Measurements from ENCODE around the gene RFX1.

The RFX1 gene

DNA sequence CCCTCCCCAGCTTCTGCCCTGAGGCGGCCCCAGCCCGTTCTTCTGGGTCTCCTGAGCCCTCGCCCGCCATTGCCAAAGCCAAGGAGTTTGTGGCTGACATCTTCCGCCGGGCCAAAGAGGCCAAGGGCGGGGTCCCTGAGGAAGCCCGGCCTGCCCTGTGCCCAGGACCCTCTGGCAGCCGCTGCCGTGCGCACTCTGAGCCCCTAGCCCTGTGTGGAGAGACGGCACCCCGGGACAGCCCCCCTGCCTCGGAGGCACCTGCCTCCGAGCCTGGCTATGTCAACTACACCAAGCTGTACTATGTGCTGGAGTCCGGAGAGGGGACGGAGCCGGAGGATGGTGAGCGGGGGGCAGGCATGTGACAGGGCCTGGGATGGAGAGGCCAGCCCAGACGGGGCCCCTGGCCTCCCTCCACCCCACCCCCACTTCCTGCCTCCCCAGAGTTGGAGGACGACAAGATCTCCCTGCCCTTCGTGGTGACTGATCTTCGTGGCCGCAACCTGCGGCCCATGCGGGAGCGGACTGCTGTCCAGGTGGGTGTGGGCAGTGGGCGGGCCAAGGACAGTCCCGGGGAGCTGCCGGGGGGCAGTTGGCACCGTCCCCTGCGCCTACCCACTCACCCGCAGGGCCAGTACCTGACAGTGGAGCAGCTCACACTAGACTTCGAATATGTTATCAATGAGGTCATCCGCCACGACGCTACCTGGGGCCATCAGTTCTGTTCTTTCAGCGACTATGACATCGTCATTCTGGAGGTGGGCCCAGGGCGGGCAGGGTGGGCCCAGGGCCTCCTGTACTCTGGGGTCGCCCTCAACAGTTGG, 46.8 kb downstream of the RFX1 start:
- no peaks in the 10 kb centered on the region for H3K4me1 ChIP-seq (ENCODE audit: control insufficient read depth, low read length)
- H3K4me3 ChIP-seq (ENCODE audit: low read length), result no peak overlapping the region
- no peaks in the 10 kb centered on the region for H4K20me1 ChIP-seq (ENCODE audit: control insufficient read depth, insufficient read depth, low read depth, low read length)
- peaks cover 74% of the 10 kb centered on the region for H3K36me3 ChIP-seq (ENCODE audit: control insufficient read depth, low read length)
- H3K27me3 ChIP-seq (ENCODE audit: control insufficient read depth, low read length), result no peaks in the 10 kb centered on the region
- H3K27ac ChIP-seq (ENCODE audit: low read depth, low read length), result no peak overlapping the region
- H3K79me2 ChIP-seq (ENCODE audit: control insufficient read depth, low read length), result peaks cover 7% of the 10 kb centered on the region
- TF ChIP-seq, protein P1, sequence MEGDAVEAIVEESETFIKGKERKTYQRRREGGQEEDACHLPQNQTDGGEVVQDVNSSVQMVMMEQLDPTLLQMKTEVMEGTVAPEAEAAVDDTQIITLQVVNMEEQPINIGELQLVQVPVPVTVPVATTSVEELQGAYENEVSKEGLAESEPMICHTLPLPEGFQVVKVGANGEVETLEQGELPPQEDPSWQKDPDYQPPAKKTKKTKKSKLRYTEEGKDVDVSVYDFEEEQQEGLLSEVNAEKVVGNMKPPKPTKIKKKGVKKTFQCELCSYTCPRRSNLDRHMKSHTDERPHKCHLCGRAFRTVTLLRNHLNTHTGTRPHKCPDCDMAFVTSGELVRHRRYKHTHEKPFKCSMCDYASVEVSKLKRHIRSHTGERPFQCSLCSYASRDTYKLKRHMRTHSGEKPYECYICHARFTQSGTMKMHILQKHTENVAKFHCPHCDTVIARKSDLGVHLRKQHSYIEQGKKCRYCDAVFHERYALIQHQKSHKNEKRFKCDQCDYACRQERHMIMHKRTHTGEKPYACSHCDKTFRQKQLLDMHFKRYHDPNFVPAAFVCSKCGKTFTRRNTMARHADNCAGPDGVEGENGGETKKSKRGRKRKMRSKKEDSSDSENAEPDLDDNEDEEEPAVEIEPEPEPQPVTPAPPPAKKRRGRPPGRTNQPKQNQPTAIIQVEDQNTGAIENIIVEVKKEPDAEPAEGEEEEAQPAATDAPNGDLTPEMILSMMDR (IDR thresholded peaks at IDR 0.05; ENCODE audit: low read depth, low read length, poor library complexity, severe bottlenecking), result no peak
- TF ChIP-seq EZH2phosphoT487 (IDR thresholded peaks at IDR 0.05; ENCODE audit: borderline replicate concordance, low read length), result no peak
- H3F3A ChIP-seq (ENCODE audit: control insufficient read depth, insufficient read depth), result peaks cover 4% of the 10 kb centered on the region; the same call in 1 of the 2 replicates
- no peaks in the 10 kb centered on the region for H3K9me2 ChIP-seq (replicated peaks; ENCODE audit: control insufficient read depth, low read length)
- no peak overlapping the region for H3K4me2 ChIP-seq (ENCODE audit: low read length)
- no peaks in the 10 kb centered on the region for H3K9me3 ChIP-seq (ENCODE audit: control insufficient read depth, insufficient read depth, low read length)

DNA sequence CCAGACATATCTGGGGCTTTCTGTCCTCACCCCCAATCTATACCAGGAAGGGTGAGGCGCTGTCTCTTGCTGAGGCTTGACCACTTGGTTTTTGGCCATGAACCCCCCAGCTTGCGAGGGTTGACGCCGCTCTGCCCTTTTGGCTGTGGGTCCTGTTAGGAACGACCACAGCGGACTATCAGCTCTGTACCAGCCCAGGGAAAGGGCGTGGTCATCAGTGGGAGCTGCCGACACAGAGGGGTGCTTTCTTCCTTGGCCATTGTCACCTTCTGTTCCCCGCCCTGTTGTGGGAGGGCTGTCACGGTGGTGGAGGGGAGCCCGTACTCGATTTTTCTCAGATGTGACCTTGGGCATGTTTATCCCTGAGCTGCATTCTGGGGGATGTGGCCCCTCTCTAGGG, 48.1 kb downstream of the RFX1 start:
- Histone ChIP-seq H4K20me1 (ENCODE audit: control insufficient read depth, insufficient read depth, low read depth, low read length) (peaks cover 5% of the 10 kb centered on the region; the same call in 1 of the 2 replicates), H3K27me3 (ENCODE audit: control insufficient read depth, low read length) (no peaks in the 10 kb centered on the region), H3F3A (ENCODE audit: control insufficient read depth, insufficient read depth) (no peaks in the 10 kb centered on the region), H3K9me2 (replicated peaks; ENCODE audit: control insufficient read depth, low read length) (no peaks in the 10 kb centered on the region), H3K9me3 (ENCODE audit: control insufficient read depth, insufficient read depth, low read length) (no peaks in the 10 kb centered on the region), H3K4me2 (ENCODE audit: low read length) (no peak overlapping the region), H3K4me1 (ENCODE audit: control insufficient read depth, low read length) (peaks cover 8% of the 10 kb centered on the region), H3K27ac (ENCODE audit: low read depth, low read length) (no peak overlapping the region), H3K36me3 (ENCODE audit: control insufficient read depth, low read length) (peaks cover 78% of the 10 kb centered on the region), H3K79me2 (ENCODE audit: control insufficient read depth, low read length) (peaks cover 20% of the 10 kb centered on the region), H3K4me3 (ENCODE audit: low read length) (no peak overlapping the region)
- TF ChIP-seq, protein P1 (IDR thresholded peaks at IDR 0.05; ENCODE audit: low read depth, low read length, poor library complexity, severe bottlenecking), result no peak
- TF ChIP-seq EZH2phosphoT487 (IDR thresholded peaks at IDR 0.05; ENCODE audit: borderline replicate concordance, low read length), result no peak

DNA sequence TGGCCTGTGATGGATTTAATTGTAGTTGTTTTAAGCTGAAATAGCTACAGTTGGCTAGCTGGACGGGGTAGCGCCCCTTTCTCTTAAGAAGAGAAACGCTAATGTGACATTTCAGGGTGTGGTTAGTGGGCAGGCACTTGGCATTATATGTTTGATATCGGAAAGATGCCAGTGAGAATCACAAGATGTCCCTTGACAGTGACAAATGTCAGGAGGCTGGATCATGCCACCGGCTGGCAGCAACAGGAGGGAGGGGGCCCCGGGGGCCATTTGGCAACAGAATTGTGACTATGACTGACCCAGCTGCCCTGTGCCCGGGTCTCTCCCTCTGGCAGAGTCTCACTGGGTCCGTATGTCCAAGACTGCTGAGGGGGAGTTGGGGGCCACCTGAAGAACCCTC, 49.1 kb downstream of the RFX1 start:
- Histone ChIP-seq H3K4me2 (ENCODE audit: low read length) (no peak overlapping the region), H3K36me3 (ENCODE audit: control insufficient read depth, low read length) (peaks cover 72% of the 10 kb centered on the region), H3K4me1 (ENCODE audit: control insufficient read depth, low read length) (peaks cover 10% of the 10 kb centered on the region), H4K20me1 (ENCODE audit: control insufficient read depth, insufficient read depth, low read depth, low read length) (peaks cover 6% of the 10 kb centered on the region; the same call in 1 of the 2 replicates), H3K27me3 (ENCODE audit: control insufficient read depth, low read length) (no peaks in the 10 kb centered on the region), H3K27ac (ENCODE audit: low read depth, low read length) (no peak overlapping the region), H3K79me2 (ENCODE audit: control insufficient read depth, low read length) (peaks cover 28% of the 10 kb centered on the region), H3K9me3 (ENCODE audit: control insufficient read depth, insufficient read depth, low read length) (no peaks in the 10 kb centered on the region), H3K4me3 (ENCODE audit: low read length) (no peak overlapping the region), H3K9me2 (replicated peaks; ENCODE audit: control insufficient read depth, low read length) (no peaks in the 10 kb centered on the region), H3F3A (ENCODE audit: control insufficient read depth, insufficient read depth) (no peaks in the 10 kb centered on the region)
- TF ChIP-seq, protein P1 (IDR thresholded peaks at IDR 0.05; ENCODE audit: low read depth, low read length, poor library complexity, severe bottlenecking), result no peak
- no peak for TF ChIP-seq EZH2phosphoT487 (IDR thresholded peaks at IDR 0.05; ENCODE audit: borderline replicate concordance, low read length)

All from DOHH2 (cell line).